ENCODE results near the gene SLIT3.

The SLIT3 gene

GRCh38 chr5:169225830-169226356, 75.0 kb downstream of the SLIT3 start:
- ChIA-PET CTCF (no interaction called here), POLR2A (no interaction called here)
- H3K9me3 ChIP-seq (ENCODE audit: control insufficient read depth, insufficient read depth, low read depth, low read length) = no peaks in the 10 kb centered on the region
- H3K4me3 ChIP-seq (ENCODE audit: low read depth, low read length) = no peak overlapping the region
- H3K27ac ChIP-seq (ENCODE audit: extremely low read depth, low read depth, low read length) = no peak overlapping the region
- peaks cover 6% of the 10 kb centered on the region; the same call in 1 of the 2 replicates for H3K4me1 ChIP-seq (ENCODE audit: control insufficient read depth, insufficient read depth, low read length)
- H3K36me3 ChIP-seq (ENCODE audit: control insufficient read depth in 2 of 2, insufficient read depth in 1 of 2, low read length in 2 of 2) = no peaks in the 10 kb centered on the region
- TF ChIP-seq HIC1 (tag by site-specific recombination; IDR thresholded peaks at IDR 0.05) (no peak), ZFP37 (tag by site-specific recombination; IDR thresholded peaks at IDR 0.05) (no peak), ZNF792 (tag by site-specific recombination; IDR thresholded peaks at IDR 0.05) (no peak), ZFP69B (tag by site-specific recombination; IDR thresholded peaks at IDR 0.05) (no peak)

GRCh38 chr5:169223595-169223953, 77.4 kb downstream of the SLIT3 start:
- H3K36me3 ChIP-seq (ENCODE audit: control insufficient read depth in 2 of 2, insufficient read depth in 1 of 2, low read length in 2 of 2) = no peaks in the 10 kb centered on the region
- no peak overlapping the region for H3K4me3 ChIP-seq (ENCODE audit: low read depth, low read length)
- TF ChIP-seq ZNF335 (tag by site-specific recombination; conservative IDR thresholded peaks at IDR 0.05) (peak; percentile 37; the same call in 1 of the 2 replicates), ZBTB48 (tag by site-specific recombination; IDR thresholded peaks at IDR 0.05) (no peak)
- CTCF ChIA-PET = no interaction called here
- H3K9me3 ChIP-seq (ENCODE audit: control insufficient read depth, insufficient read depth, low read depth, low read length) = no peaks in the 10 kb centered on the region
- no peak overlapping the region for H3K27ac ChIP-seq (ENCODE audit: extremely low read depth, low read depth, low read length)
- H3K4me1 ChIP-seq (ENCODE audit: control insufficient read depth, insufficient read depth, low read length) = peaks cover 16% of the 10 kb centered on the region
- POLR2A ChIA-PET = no interaction called here

GRCh38 chr5:169222934-169223594, 77.9 kb downstream of the SLIT3 start:
- Histone ChIP-seq H3K9me3 (ENCODE audit: control insufficient read depth, insufficient read depth, low read depth, low read length) (no peaks in the 10 kb centered on the region), H3K4me1 (ENCODE audit: control insufficient read depth, insufficient read depth, low read length) (peaks cover 22% of the 10 kb centered on the region), H3K27ac (ENCODE audit: extremely low read depth, low read depth, low read length) (no peak overlapping the region), H3K4me3 (ENCODE audit: low read depth, low read length) (no peak overlapping the region), H3K36me3 (ENCODE audit: control insufficient read depth in 2 of 2, insufficient read depth in 1 of 2, low read length in 2 of 2) (no peaks in the 10 kb centered on the region)
- POLR2A ChIA-PET = no interaction called here
- CTCF ChIA-PET = interaction anchor here (0.7 kb wide), 1 partner anchor 399 kb away, joined by 3 read pairs; no protein-coding TSS in a partner anchor
- no peak for TF ChIP-seq ZNF514 (tag by site-specific recombination; IDR thresholded peaks at IDR 0.05)
- TF ChIP-seq SETDB1 (IDR thresholded peaks at IDR 0.05; ENCODE audit: insufficient read length, low read length) = no peak
- TF ChIP-seq ZNF555 (tag by site-specific recombination; conservative IDR thresholded peaks at IDR 0.05) = no peak
- no peak for TF ChIP-seq ZNF639 (tag by site-specific recombination; IDR thresholded peaks at IDR 0.05)
- no peak for TF ChIP-seq SCRT2 (tag by site-specific recombination; IDR thresholded peaks at IDR 0.05)
- TF ChIP-seq ZNF248 (tag by site-specific recombination; IDR thresholded peaks at IDR 0.05) = no peak
- no peak for TF ChIP-seq PBX3 (CRISPR knock-in tag; IDR thresholded peaks at IDR 0.05)
- no peak for TF ChIP-seq ZNF548 (tag by site-specific recombination; IDR thresholded peaks at IDR 0.05)
- no peak for TF ChIP-seq ZNF76 (tag by site-specific recombination; IDR thresholded peaks at IDR 0.05; ENCODE audit: borderline replicate concordance, low read depth)
- no peak for TF ChIP-seq PATZ1 (tag by site-specific recombination; IDR thresholded peaks at IDR 0.05)
- no peak for TF ChIP-seq ZNF433 (tag by site-specific recombination; IDR thresholded peaks at IDR 0.05; ENCODE audit: low read depth)
- no peak for TF ChIP-seq GLIS2 (tag by site-specific recombination; IDR thresholded peaks at IDR 0.05)
- TF ChIP-seq ZNF596 (tag by site-specific recombination; IDR thresholded peaks at IDR 0.05) = no peak
- no peak for TF ChIP-seq ZNF529 (tag by site-specific recombination; IDR thresholded peaks at IDR 0.05; ENCODE audit: insufficient replicate concordance)
- no peak for TF ChIP-seq ZNF692 (tag by site-specific recombination; IDR thresholded peaks at IDR 0.05)
- no peak for TF ChIP-seq ZFP3 (tag by site-specific recombination; IDR thresholded peaks at IDR 0.05; ENCODE audit: low read depth)
- no peak for TF ChIP-seq ZNF335 (tag by site-specific recombination; conservative IDR thresholded peaks at IDR 0.05)
- no peak for TF ChIP-seq ZNF585B (tag by site-specific recombination; IDR thresholded peaks at IDR 0.05)
